Neural progenitor cell (in vitro differentiated cells): ENCODE data around the gene CRBN. TPM values are rescaled to one million over a fixed set of nuclear protein-coding genes. Genes with fewer than 3 reads are reported as not detected.

Source experiments
- DNase-seq: peaks from one replicate; pipeline ENCODE4 v3.0.0-alpha.2; 2016; ENCODE audit warnings: low spot score
- H2AFZ ChIP-seq: fragments of 200-600 bp; sonication (generic); replicated peaks from 2 replicates; pipeline ENCODE4 v1.6.1; 2016; ENCODE audit warnings: antibody characterized with exemption
- H3F3A ChIP-seq: fragments of 200-600 bp; sonication (generic); 2 replicates; pipeline ENCODE4 v1.6.1; 2016; ENCODE audit warnings: antibody characterized with exemption, low read depth
- H3K27ac ChIP-seq: fragments of 200-600 bp; sonication (generic); 2 replicates; pipeline ENCODE4 v1.5.1; 2016; ENCODE audit warnings: mild to moderate bottlenecking
- H3K27me3 ChIP-seq: fragments of 200-600 bp; sonication (generic); 2 replicates; pipeline ENCODE4 v1.6.1; 2016; ENCODE audit warnings: mild to moderate bottlenecking, moderate library complexity
- H3K36me3 ChIP-seq: fragments of 200-600 bp; sonication (generic); 2 replicates; pipeline ENCODE4 v1.5.1; 2016
- H3K4me1 ChIP-seq: fragments of 200-600 bp; sonication (generic); 2 replicates; pipeline ENCODE4 v1.6.1; 2016; ENCODE audit warnings: mixed run types
- H3K4me2 ChIP-seq: fragments of 200-600 bp; sonication (generic); 2 replicates; pipeline ENCODE4 v1.6.1; 2016
- H3K4me3 ChIP-seq: fragments of 200-600 bp; sonication (generic); 2 replicates; pipeline ENCODE4 v1.5.1; 2016
- H3K79me2 ChIP-seq: fragments of 200-600 bp; sonication (generic); 2 replicates; pipeline ENCODE4 v1.6.1; 2016; ENCODE audit warnings: low read depth
- H3K9ac ChIP-seq: fragments of 200-600 bp; sonication (generic); 2 replicates; pipeline ENCODE4 v1.6.1; 2016
- H3K9me3 ChIP-seq: fragments of 200-600 bp; sonication (generic); 2 replicates; pipeline ENCODE4 v1.5.1; 2016; ENCODE audit warnings: low read depth
- H4K20me1 ChIP-seq: fragments of 200-600 bp; sonication (generic); 2 replicates; pipeline ENCODE4 v1.6.1; 2016; ENCODE audit warnings: low read depth
- H3K27ac Mint-ChIP-seq: 3 replicates; pipeline ENCODE4 v1.8.0; 2021; ENCODE audit warnings: mixed read lengths
- H3K27me3 Mint-ChIP-seq: 2 replicates; pipeline ENCODE4 v1.8.0; 2022; ENCODE audit warnings: low read depth, mild to moderate bottlenecking, inconsistent platforms, moderate library complexity, mixed read lengths; ENCODE audit not compliant: insufficient read depth
- H3K36me3 Mint-ChIP-seq: 3 replicates; pipeline ENCODE4 v1.8.0; 2021; ENCODE audit warnings: mixed read lengths
- H3K4me1 Mint-ChIP-seq: 3 replicates; pipeline ENCODE4 v1.8.0; 2021; ENCODE audit warnings: mixed read lengths
- H3K4me3 Mint-ChIP-seq: 3 replicates; pipeline ENCODE4 v1.8.0; 2021; ENCODE audit warnings: mild to moderate bottlenecking, moderate library complexity, mixed read lengths
- H3K9me3 Mint-ChIP-seq: 3 replicates; pipeline ENCODE4 v1.8.0; 2020; ENCODE audit warnings: mixed read lengths
- EZH2 ChIP-seq: fragments of 200-600 bp; sonication (generic); IDR thresholded peaks from 2 replicates; pipeline ENCODE4 v1.6.1; 2017; ENCODE audit warnings: antibody characterized with exemption, mild to moderate bottlenecking, moderate library complexity
- EZH2phosphoT487 ChIP-seq: fragments of 200-600 bp; sonication (generic); IDR thresholded peaks from 2 replicates; pipeline ENCODE4 v1.6.1; 2017; ENCODE audit warnings: antibody characterized with exemption
- small RNA-seq: library from RNA; depleted of rRNA; stranded (forward); fragments of <200 nt; gene quantifications from one replicate; pipeline ENCODE3, GENCODE V24; 2015
- total RNA-seq: library from RNA; depleted of rRNA; stranded (reverse); fragments of >200 nt; gene quantifications from 2 replicates; pipeline ENCODE4 v1.2.3, GENCODE V29; 2015; ENCODE audit warnings: low replicate concordance
- TF ChIP-seq, protein P1 (sequence below): fragments of 200-600 bp; sonication (generic); IDR thresholded peaks from 2 replicates; pipeline ENCODE4 v1.5.1; 2017; ENCODE audit warnings: antibody characterized with exemption, mild to moderate bottlenecking

Gene CRBN
- total RNA-seq, 1 donor from 2014 or later, result 78.0 TPM

- Histone ChIP-seq H3F3A (no peaks in the 10 kb centered on the region), H4K20me1 (no peaks in the 10 kb centered on the region), H3K36me3 (no peaks in the 10 kb centered on the region), H3K4me3 (no peak overlapping the region), H2AFZ (no peak overlapping the region), H3K27me3 (no peaks in the 10 kb centered on the region), H3K27ac (no peak overlapping the region), H3K9me3 (no peaks in the 10 kb centered on the region), H3K9ac (no peak overlapping the region), H3K79me2 (no peaks in the 10 kb centered on the region), H3K4me1 (no peaks in the 10 kb centered on the region), H3K4me2 (no peak overlapping the region)
- Mint-ChIP-seq H3K9me3 (no peaks in the 10 kb centered on the region), H3K27me3 (peaks cover 3% of the 10 kb centered on the region), H3K4me3 (no peak overlapping the region), H3K4me1 (peaks cover 4% of the 10 kb centered on the region), H3K27ac (no peak overlapping the region), H3K36me3 (no peaks in the 10 kb centered on the region)
- no peak for DNase-seq
- TF ChIP-seq, protein P1, sequence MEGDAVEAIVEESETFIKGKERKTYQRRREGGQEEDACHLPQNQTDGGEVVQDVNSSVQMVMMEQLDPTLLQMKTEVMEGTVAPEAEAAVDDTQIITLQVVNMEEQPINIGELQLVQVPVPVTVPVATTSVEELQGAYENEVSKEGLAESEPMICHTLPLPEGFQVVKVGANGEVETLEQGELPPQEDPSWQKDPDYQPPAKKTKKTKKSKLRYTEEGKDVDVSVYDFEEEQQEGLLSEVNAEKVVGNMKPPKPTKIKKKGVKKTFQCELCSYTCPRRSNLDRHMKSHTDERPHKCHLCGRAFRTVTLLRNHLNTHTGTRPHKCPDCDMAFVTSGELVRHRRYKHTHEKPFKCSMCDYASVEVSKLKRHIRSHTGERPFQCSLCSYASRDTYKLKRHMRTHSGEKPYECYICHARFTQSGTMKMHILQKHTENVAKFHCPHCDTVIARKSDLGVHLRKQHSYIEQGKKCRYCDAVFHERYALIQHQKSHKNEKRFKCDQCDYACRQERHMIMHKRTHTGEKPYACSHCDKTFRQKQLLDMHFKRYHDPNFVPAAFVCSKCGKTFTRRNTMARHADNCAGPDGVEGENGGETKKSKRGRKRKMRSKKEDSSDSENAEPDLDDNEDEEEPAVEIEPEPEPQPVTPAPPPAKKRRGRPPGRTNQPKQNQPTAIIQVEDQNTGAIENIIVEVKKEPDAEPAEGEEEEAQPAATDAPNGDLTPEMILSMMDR, result no peak
- TF ChIP-seq EZH2phosphoT487 (no peak), EZH2 (no peak)
These were observed 77.6 kb downstream of the CRBN start for GRCh38 chr3:3101660-3102458.

Small RNA genes lying within 50 kb of the gene (small RNA-seq; reads per million reads assigned to genes)
- not detected for gene RF00416

Other genes starting within 250 kb of the CRBN start
- not detected in 2 replicates for gene IL5RA, start 69.3 kb downstream of the CRBN start, total RNA-seq
- 26.5 and 38.8 TPM in 2 replicates for gene TRNT1, start 52.8 kb downstream of the CRBN start, total RNA-seq